ENCODE results near the gene SEMA4A. TPM values are rescaled to one million over a fixed set of nuclear protein-coding genes. Genes with fewer than 3 reads are reported as not detected.

The SEMA4A gene
- total RNA-seq, 2 donors from 2014 or later = 21.7 to 58.1 TPM

DNA sequence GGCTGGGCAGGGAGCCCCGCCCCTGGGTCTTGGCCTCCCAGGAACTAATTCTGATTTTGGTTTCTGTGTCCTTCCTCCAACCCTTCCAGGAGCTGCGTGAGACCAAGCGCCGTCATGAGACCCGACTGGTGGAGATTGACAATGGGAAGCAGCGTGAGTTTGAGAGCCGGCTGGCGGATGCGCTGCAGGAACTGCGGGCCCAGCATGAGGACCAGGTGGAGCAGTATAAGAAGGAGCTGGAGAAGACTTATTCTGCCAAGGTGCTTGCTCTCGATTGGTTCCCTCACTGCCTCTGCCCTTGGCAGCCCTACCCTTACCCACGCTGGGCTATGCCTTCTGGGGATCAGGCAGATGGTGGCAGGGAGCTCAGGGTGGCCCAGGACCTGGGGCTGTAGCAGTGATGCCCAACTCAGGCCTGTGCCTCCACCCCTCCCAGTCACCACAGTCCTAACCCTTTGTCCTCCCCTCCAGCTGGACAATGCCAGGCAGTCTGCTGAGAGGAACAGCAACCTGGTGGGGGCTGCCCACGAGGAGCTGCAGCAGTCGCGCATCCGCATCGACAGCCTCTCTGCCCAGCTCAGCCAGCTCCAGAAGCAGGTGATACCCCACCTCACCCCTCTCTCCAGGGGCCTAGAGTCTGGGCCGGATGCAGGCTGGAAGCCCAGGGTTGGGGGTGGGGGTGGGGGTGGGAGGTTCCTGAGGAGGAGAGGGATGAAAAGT, 18.5 kb upstream of the SEMA4A start:
- no peaks in the 10 kb centered on the region for H3K9me3 ChIP-seq (ENCODE audit: control insufficient read depth, low read length, poor library complexity, severe bottlenecking)
- peak overlapping the region; percentile 52 for H3K4me3 Mint-ChIP-seq
- H3K27ac Mint-ChIP-seq = peak overlapping the region; percentile 97
- peaks cover 17% of the 10 kb centered on the region for H3K36me3 Mint-ChIP-seq (ENCODE audit: low read depth)
- ATAC-seq (no peak), DNase-seq (no peak)
- H3K4me1 Mint-ChIP-seq = peaks cover 12% of the 10 kb centered on the region
- H3K27me3 Mint-ChIP-seq = no peaks in the 10 kb centered on the region

- Mint-ChIP-seq H3K27ac (peak overlapping the region; percentile 97), H3K36me3 (ENCODE audit: low read depth) (peaks cover 17% of the 10 kb centered on the region), H3K4me1 (peaks cover 15% of the 10 kb centered on the region), H3K4me3 (peak overlapping the region; percentile 66), H3K27me3 (no peaks in the 10 kb centered on the region)
- ATAC-seq (no peak), DNase-seq (no peak)
- H3K9me3 ChIP-seq (ENCODE audit: control insufficient read depth, low read length, poor library complexity, severe bottlenecking) = no peaks in the 10 kb centered on the region
These were observed 17.2 kb upstream of the SEMA4A start for GRCh38 chr1:156135930-156136871.

- ATAC-seq (no peak), DNase-seq (no peak)
- peaks cover 16% of the 10 kb centered on the region for H3K36me3 Mint-ChIP-seq (ENCODE audit: low read depth)
- H3K27ac Mint-ChIP-seq = peak overlapping the region; percentile 97
- H3K9me3 ChIP-seq (ENCODE audit: control insufficient read depth, low read length, poor library complexity, severe bottlenecking) = no peaks in the 10 kb centered on the region
- H3K4me1 Mint-ChIP-seq = peaks cover 15% of the 10 kb centered on the region
- no peaks in the 10 kb centered on the region for H3K27me3 Mint-ChIP-seq
- H3K4me3 Mint-ChIP-seq = peak overlapping the region; percentile 33
These were observed 16.4 kb upstream of the SEMA4A start for GRCh38 chr1:156136970-156137483.

DNA sequence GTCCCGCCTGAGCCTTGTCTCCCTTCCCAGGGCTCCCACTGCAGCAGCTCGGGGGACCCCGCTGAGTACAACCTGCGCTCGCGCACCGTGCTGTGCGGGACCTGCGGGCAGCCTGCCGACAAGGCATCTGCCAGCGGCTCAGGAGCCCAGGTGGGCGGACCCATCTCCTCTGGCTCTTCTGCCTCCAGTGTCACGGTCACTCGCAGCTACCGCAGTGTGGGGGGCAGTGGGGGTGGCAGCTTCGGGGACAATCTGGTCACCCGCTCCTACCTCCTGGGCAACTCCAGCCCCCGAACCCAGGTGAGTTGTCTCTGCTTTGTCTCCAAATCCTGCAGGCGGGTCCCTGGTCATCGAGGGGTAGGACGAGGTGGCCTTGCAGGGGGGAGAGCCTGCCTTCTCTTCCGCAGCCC, 14.9 kb upstream of the SEMA4A start:
- Mint-ChIP-seq H3K4me1 (peaks cover 20% of the 10 kb centered on the region), H3K27me3 (no peaks in the 10 kb centered on the region), H3K4me3 (peak overlapping the region; percentile 78), H3K36me3 (ENCODE audit: low read depth) (peaks cover 16% of the 10 kb centered on the region), H3K27ac (peak overlapping the region; percentile 97)
- H3K9me3 ChIP-seq (ENCODE audit: control insufficient read depth, low read length, poor library complexity, severe bottlenecking) = no peaks in the 10 kb centered on the region
- ATAC-seq (no peak), DNase-seq (no peak)

DNA sequence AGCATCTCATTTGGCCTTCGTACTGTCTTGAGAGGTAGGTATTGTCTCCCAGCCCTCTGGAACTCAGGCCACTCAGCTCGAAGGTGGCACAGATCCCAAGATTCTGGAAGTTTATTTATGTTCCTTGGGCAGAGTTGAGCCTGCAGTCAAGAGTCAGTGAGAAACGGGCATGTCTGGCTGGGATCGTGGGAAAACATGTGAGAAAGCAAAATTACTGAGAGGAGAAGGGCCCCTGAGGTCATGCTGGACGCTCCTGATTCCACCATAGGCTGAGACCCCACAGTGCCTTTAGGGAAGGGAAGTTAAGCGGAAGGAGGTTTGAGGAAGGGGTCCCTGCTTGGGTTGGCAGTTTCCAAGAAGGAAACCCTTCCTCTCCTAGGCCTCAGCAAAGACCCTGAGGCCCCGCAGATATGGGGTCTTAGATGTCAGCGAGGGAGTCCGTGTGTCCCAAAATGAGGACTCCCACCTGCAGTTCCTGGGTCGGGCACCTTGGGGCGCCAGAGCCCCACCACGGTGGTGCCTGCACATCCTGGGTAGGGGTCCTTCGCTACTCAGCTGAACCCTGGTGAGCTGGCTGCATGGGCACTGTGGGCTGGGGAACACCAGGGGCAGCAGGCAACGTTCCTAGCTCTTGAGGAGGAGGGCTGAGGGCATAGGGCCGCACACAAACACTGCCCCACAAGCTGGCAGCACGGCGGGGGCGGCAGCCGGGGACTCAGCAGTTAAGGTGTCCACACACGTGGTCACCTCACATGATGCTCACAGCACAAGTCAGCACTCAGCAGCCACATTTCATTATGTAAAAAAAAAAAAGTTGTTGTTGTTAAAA, 12.3 kb upstream of the SEMA4A start:
- peak overlapping the region; percentile 79 for H3K4me3 Mint-ChIP-seq
- H3K36me3 Mint-ChIP-seq (ENCODE audit: low read depth) = peaks cover 11% of the 10 kb centered on the region
- no peaks in the 10 kb centered on the region for H3K9me3 ChIP-seq (ENCODE audit: control insufficient read depth, low read length, poor library complexity, severe bottlenecking)
- ATAC-seq (peak; percentile 15), DNase-seq (peak in 2 of 3 donors; percentile 39 to 49)
- H3K4me1 Mint-ChIP-seq = peaks cover 30% of the 10 kb centered on the region
- peak overlapping the region; percentile 97 for H3K27ac Mint-ChIP-seq
- no peaks in the 10 kb centered on the region for H3K27me3 Mint-ChIP-seq

DNA sequence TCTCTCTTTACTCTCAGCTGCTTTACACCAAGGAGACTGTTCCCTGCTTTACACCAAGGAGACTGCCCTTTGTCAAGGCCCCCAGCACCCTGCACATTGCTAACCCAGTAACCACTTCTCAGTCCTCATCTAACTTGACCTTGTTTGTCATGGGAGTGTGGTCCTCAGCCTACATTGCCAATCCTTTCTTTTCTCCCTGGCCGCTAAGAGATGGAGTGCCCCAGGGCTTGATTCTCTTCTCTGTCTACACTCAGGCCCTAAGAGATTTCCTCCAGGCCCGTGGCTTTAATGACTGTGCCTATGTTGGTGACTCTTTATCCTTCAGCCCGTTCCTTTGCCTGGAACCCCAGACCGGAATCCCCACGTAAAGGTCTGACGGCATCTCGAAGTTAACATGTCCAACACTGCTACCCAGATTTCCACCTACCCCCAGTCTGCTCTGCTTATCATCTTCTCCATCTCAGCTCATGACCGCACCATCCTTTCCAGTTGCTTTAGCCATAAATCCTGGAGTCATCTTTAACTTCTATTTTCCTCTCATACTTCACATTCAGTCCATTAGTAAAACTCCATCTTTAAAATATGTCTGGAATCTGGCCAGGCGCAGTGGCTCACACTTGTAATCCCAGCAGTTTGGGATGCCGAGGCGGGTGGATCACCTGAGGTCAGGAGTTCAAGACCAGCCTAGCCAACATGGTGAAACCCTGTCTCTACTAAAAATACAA, 9.5 kb upstream of the SEMA4A start:
- ATAC-seq (no peak), DNase-seq (no peak)
- no peaks in the 10 kb centered on the region for H3K9me3 ChIP-seq (ENCODE audit: control insufficient read depth, low read length, poor library complexity, severe bottlenecking)
- H3K27me3 Mint-ChIP-seq = no peaks in the 10 kb centered on the region
- peaks cover 46% of the 10 kb centered on the region for H3K4me1 Mint-ChIP-seq
- no peaks in the 10 kb centered on the region for H3K36me3 Mint-ChIP-seq (ENCODE audit: low read depth)
- H3K4me3 Mint-ChIP-seq = peak overlapping the region; percentile 83
- H3K27ac Mint-ChIP-seq = peak overlapping the region; percentile 97

DNA sequence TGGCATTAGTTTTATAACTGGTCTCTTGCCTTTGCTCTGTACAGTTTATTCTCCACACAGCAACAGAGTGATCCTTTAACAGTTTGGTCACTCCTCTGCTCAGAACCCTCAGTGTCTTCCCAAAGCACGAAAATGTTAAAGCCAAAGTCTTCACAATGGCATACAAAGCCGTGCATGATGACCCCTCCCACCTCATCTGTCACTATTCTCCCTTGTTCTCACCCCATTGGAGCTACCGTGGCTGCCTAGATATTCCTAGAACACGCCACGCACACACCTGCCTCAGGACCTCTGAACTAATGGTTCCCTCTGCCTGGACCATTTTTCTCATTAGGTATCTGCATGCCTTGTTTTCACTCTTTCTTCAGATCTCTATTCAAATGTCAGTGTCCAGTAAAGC, 8.6 kb upstream of the SEMA4A start:
- peak overlapping the region; percentile 97 for H3K27ac Mint-ChIP-seq
- H3K9me3 ChIP-seq (ENCODE audit: control insufficient read depth, low read length, poor library complexity, severe bottlenecking) = no peaks in the 10 kb centered on the region
- H3K36me3 Mint-ChIP-seq (ENCODE audit: low read depth) = no peaks in the 10 kb centered on the region
- DNase-seq (no peak), ATAC-seq (no peak)
- H3K4me3 Mint-ChIP-seq = peak overlapping the region; percentile 83
- peaks cover 48% of the 10 kb centered on the region for H3K4me1 Mint-ChIP-seq
- no peaks in the 10 kb centered on the region for H3K27me3 Mint-ChIP-seq

DNA sequence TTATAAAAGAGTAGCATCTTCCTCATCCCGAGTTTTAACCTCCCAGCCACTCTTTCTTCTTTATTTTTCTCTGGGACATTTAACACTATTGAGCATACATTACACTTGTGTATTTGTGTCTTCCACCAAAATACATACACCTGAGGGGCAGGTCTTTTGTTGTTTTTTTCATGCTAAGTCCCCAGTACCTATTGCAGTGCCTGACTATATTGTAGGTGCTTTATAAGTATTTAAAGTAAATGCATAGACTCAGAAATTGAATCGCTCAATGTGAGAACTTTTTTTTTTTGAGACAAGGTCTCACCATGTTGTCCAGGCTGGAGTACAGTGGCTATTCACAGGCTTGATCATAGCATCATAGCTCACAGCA, 7.8 kb upstream of the SEMA4A start:
- Mint-ChIP-seq H3K27ac (peak overlapping the region; percentile 97), H3K27me3 (no peaks in the 10 kb centered on the region), H3K4me3 (peak overlapping the region; percentile 83), H3K4me1 (peaks cover 49% of the 10 kb centered on the region), H3K36me3 (ENCODE audit: low read depth) (no peaks in the 10 kb centered on the region)
- DNase-seq = no peak
- no peaks in the 10 kb centered on the region for H3K9me3 ChIP-seq (ENCODE audit: control insufficient read depth, low read length, poor library complexity, severe bottlenecking)
- ATAC-seq = peak; percentile 0

- Mint-ChIP-seq H3K27me3 (no peaks in the 10 kb centered on the region), H3K4me1 (peaks cover 46% of the 10 kb centered on the region), H3K4me3 (peak overlapping the region; percentile 83), H3K36me3 (ENCODE audit: low read depth) (no peaks in the 10 kb centered on the region), H3K27ac (peak overlapping the region; percentile 97)
- ATAC-seq = peak; percentile 24
- no peaks in the 10 kb centered on the region for H3K9me3 ChIP-seq (ENCODE audit: control insufficient read depth, low read length, poor library complexity, severe bottlenecking)
- peak in 1 of 3 donors; percentile 45 for DNase-seq
These were observed 7.2 kb upstream of the SEMA4A start for GRCh38 chr1:156146020-156146768.

DNA sequence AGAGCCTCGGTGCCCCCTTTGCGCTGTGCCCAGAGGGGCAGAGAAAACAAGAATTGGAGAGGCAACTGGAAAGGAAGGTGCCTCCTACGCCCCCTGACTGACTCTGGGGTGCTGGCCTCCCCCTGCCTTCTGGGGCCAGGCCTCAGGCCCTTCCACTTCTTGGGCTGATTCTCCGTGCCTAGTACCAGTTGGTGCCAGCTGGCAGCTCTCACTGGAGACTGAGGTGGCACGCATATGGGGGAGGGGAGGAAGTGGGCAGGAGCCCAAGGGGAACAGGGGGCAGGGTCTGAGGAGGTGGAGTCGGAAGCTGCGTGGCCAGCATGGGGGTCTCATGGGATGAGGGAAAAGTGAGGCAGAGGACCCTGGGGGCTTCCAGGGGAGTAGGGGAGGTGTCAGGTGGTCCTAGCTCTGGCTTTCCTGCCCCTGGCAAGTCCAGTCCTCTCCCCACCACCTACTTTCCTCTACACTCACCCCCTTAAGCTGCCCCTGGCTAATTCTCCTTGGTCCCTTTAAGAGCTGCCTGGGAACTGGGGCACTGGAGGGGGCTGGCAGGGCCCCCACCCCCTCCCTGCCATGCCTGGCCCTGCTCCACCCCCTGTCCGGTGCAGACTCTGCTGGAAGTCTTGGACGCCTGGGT, 6.5 kb upstream of the SEMA4A start:
- H3K27me3 Mint-ChIP-seq = no peaks in the 10 kb centered on the region
- no peaks in the 10 kb centered on the region for H3K36me3 Mint-ChIP-seq (ENCODE audit: low read depth)
- peaks cover 46% of the 10 kb centered on the region for H3K4me1 Mint-ChIP-seq
- H3K9me3 ChIP-seq (ENCODE audit: control insufficient read depth, low read length, poor library complexity, severe bottlenecking) = no peaks in the 10 kb centered on the region
- peak; percentile 1 for ATAC-seq
- H3K4me3 Mint-ChIP-seq = peak overlapping the region; percentile 83
- peak in 1 of 3 donors; percentile 32 for DNase-seq
- H3K27ac Mint-ChIP-seq = peak overlapping the region; percentile 97

DNA sequence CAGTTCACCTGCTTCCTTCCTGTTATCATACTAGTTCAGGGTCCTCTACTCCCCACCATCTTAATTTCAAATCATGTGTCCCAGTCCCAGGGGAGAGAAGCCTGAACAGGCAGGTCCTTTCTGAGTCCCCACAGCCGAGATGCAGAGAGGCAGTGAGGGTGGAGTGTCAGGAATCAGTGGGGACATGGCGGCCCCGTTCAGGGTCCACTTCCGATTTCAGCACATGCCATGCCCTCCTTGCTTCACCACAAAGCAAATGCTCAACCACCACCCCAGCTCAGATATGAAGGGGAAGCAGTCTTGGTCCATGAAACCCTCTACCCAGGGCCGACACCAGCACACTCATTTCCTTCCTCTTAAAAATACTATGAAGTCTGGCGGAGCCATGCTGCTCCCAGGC, 5.2 kb upstream of the SEMA4A start:
- DNase-seq = no peak
- Mint-ChIP-seq H3K4me1 (peaks cover 52% of the 10 kb centered on the region), H3K27me3 (no peaks in the 10 kb centered on the region), H3K36me3 (ENCODE audit: low read depth) (no peaks in the 10 kb centered on the region), H3K27ac (peak overlapping the region; percentile 97), H3K4me3 (peak overlapping the region; percentile 83)
- H3K9me3 ChIP-seq (ENCODE audit: control insufficient read depth, low read length, poor library complexity, severe bottlenecking) = no peaks in the 10 kb centered on the region
- ATAC-seq = peak; percentile 3
